ENCODE measurements around the gene XYLT1.
A peak's percentile ranks its signal among the peaks of the same experiment; 100 is the strongest.

The XYLT1 gene

DNA sequence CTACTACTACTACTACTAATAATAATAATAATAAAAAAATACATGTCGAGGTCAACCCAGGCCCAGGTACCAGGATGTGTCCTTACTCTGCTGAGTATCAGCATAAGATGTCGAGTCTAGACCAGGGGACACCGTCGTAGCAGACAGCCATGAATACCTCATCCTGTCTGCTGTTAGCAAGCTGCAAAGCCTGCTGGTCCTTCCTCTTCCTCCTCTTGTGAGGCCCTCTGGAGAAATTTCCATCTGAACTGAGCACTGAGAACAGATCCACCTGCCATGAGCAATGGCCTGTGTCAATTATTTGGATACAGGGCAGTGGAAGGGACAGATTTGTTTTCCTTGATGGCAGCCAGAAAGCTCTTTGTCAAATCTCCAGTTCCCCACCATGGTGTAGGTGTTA is 168.5 kb downstream of the XYLT1 start:
- H3K36me3 Mint-ChIP-seq (ENCODE audit: low read depth), result peaks cover 10% of the 10 kb centered on the region
- no peak for DNase-seq (ENCODE audit: low spot score)
- no peak overlapping the region for H3K27ac Mint-ChIP-seq
- H3K9me3 Mint-ChIP-seq, result no peaks in the 10 kb centered on the region
- peaks cover 32% of the 10 kb centered on the region for H3K4me1 Mint-ChIP-seq (ENCODE audit: low read depth)
- H3K4me3 Mint-ChIP-seq, result peak overlapping the region; percentile 6
- no peaks in the 10 kb centered on the region for H3K27me3 Mint-ChIP-seq (ENCODE audit: low read depth)

DNA sequence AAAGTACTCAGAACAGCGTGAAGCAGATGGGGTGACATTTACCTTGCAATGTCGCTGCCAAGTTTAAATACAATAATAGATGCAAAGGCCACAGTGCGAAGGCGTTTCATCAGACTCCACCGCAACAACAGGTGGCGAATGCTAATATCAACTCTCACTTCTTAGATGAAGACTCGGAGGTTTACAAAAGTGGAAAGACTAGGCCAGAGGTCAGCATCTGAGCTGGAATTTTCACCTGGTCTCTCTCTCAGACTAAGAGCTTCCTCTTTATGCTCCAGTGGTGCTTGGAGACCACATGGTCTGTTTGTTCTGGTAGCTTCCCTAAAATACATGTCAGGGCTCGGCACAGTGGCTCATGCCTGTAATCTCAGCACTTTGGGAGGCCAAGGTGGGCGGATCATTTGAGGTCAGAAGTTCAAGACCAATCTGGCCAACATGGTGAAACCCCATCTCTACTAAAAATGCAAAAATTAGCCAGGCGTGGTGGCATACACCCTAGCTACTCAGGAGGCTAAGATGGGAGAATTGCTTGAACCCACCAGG is 169.1 kb downstream of the XYLT1 start:
- DNase-seq (ENCODE audit: low spot score), result no peak
- H3K27ac Mint-ChIP-seq, result peak overlapping the region; percentile 20
- H3K27me3 Mint-ChIP-seq (ENCODE audit: low read depth), result no peaks in the 10 kb centered on the region
- peaks cover 32% of the 10 kb centered on the region for H3K4me1 Mint-ChIP-seq (ENCODE audit: low read depth)
- H3K4me3 Mint-ChIP-seq, result no peak overlapping the region
- no peaks in the 10 kb centered on the region for H3K9me3 Mint-ChIP-seq
- peaks cover 10% of the 10 kb centered on the region for H3K36me3 Mint-ChIP-seq (ENCODE audit: low read depth)

DNA sequence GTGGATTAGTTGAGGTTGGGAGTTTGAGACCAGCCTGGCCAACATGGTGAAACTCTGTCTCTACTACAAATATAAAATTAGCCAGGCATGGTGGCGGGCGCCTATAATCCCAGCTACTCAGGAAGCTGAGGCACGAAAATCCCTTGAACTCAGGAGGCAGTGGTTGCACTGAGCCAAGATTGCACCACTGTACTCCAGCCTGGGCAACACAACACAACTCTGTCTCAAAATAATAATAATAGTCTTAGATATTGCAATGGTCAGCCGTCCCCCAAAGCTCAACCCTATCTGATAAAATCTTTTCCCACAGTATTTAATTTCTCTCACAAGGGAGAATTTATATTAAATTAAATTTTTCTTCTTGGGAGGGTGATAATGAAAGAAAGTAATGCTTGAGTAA is 169.6 kb downstream of the XYLT1 start:
- no peak overlapping the region for H3K27ac Mint-ChIP-seq
- no peak for DNase-seq (ENCODE audit: low spot score)
- peaks cover 10% of the 10 kb centered on the region for H3K36me3 Mint-ChIP-seq (ENCODE audit: low read depth)
- H3K27me3 Mint-ChIP-seq (ENCODE audit: low read depth), result no peaks in the 10 kb centered on the region
- no peaks in the 10 kb centered on the region for H3K9me3 Mint-ChIP-seq
- peaks cover 32% of the 10 kb centered on the region for H3K4me1 Mint-ChIP-seq (ENCODE audit: low read depth)
- no peak overlapping the region for H3K4me3 Mint-ChIP-seq

DNA sequence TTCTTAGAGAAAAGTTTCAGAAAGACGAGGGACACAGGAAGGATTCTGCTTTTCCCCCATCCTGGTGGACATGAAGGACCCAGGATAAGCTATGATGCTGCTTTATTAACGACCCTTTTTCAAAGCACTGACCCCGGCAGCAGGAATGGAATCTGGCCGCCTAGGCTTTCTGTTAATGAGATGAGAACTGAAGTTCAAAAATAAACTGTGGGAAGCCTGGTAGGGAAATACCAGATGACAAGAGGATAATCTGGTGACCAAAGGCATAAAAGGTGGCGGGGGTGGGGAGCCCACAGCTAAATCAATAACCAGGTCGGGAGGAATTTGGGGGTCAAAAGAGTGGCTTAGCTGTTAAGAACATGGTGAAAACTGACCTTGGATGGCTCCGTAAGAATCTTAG is 171.0 kb downstream of the XYLT1 start:
- Mint-ChIP-seq H3K4me1 (ENCODE audit: low read depth) (peaks cover 26% of the 10 kb centered on the region), H3K36me3 (ENCODE audit: low read depth) (peaks cover 7% of the 10 kb centered on the region), H3K27me3 (ENCODE audit: low read depth) (no peaks in the 10 kb centered on the region), H3K4me3 (no peak overlapping the region), H3K27ac (no peak overlapping the region), H3K9me3 (no peaks in the 10 kb centered on the region)
- DNase-seq (ENCODE audit: low spot score), result no peak

DNA sequence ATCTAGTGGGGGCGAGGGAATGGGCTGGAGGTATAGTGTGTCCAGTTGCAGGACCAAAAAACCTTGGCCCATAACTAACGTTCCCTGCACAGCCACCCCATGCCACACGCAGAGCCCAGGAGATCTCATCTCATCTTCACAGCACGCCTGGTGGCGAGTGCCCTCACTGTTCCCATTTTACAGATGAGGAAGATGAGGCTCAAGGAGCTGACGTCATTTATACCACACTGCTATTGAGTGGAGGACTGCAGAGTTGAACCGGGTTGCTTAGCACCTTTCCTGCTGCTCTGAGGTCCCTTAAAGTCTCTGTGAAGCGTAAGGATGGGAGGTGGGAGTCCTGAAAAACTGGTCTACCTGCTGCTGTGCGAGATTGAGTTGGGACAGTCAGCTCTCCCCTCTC is 172.5 kb downstream of the XYLT1 start:
- H3K4me3 Mint-ChIP-seq, result no peak overlapping the region
- no peaks in the 10 kb centered on the region for H3K9me3 Mint-ChIP-seq
- no peaks in the 10 kb centered on the region for H3K27me3 Mint-ChIP-seq (ENCODE audit: low read depth)
- H3K27ac Mint-ChIP-seq, result no peak overlapping the region
- DNase-seq (ENCODE audit: low spot score), result no peak
- peaks cover 2% of the 10 kb centered on the region for H3K36me3 Mint-ChIP-seq (ENCODE audit: low read depth)
- H3K4me1 Mint-ChIP-seq (ENCODE audit: low read depth), result peaks cover 20% of the 10 kb centered on the region

DNA sequence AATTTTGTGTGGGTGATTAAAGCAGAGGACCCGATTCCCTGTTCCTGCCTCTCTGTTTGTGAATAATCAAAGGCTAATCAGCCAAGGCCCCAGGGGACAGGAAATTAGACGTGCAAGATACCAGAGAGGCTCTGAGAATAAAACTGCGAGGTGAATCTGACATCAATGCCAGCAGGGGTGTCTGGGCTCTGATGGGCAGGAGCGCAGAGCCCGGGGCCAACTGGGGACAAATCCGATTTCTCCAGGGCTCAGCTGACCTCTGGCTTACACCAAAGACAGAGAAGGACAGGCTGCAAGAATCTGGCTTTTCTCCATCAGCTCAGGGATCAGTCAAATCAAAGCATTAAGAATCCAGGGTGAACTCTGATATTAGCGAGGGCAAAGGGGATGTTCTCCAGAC is 174.3 kb downstream of the XYLT1 start:
- Mint-ChIP-seq H3K27me3 (ENCODE audit: low read depth) (no peaks in the 10 kb centered on the region), H3K4me1 (ENCODE audit: low read depth) (peaks cover 6% of the 10 kb centered on the region), H3K4me3 (no peak overlapping the region), H3K27ac (no peak overlapping the region), H3K9me3 (no peaks in the 10 kb centered on the region), H3K36me3 (ENCODE audit: low read depth) (peaks cover 4% of the 10 kb centered on the region)
- DNase-seq (ENCODE audit: low spot score), result no peak

DNA sequence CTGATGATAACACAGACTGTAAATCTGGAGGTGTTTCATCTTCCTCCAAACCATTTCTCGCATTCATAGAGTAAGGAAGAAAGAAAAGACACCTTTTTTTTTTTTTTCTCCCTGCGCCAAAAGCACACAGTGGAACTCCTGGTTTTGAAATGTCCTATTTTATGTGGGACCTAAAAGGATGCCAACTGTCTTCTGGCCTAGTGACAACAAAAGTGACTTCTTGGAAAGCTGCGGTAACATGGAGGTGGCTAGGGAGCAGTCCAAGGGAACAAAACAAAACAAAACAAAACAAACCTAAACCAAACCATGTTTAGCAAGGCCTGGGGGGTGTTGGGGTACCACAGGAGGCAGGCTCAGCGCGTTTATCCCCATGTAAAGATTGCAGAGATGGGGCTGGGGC is 174.8 kb downstream of the XYLT1 start:
- Mint-ChIP-seq H3K27ac (no peak overlapping the region), H3K27me3 (ENCODE audit: low read depth) (no peaks in the 10 kb centered on the region), H3K9me3 (no peaks in the 10 kb centered on the region), H3K4me3 (no peak overlapping the region), H3K36me3 (ENCODE audit: low read depth) (peaks cover 4% of the 10 kb centered on the region), H3K4me1 (ENCODE audit: low read depth) (peaks cover 6% of the 10 kb centered on the region)
- no peak for DNase-seq (ENCODE audit: low spot score)

DNA sequence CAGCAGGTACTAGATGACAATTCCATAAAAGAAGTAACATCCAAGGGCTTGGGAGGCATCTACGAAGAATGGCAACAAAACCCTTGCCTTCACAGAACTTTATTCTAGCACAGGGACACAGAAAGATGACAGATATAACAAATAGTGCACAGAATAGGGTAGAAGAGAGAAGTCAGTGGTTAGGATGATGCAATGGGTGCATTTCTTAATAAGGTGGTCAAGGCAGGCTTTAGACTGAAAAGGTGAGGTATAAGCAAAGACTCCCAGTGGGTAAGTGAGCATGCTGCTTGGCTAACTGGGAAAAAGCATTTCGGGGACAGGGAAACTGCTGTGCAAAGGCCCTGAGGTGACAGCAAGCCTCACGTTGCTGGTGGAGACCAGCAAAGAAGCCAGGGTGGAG is 175.9 kb downstream of the XYLT1 start:
- no peaks in the 10 kb centered on the region for H3K27me3 Mint-ChIP-seq (ENCODE audit: low read depth)
- H3K36me3 Mint-ChIP-seq (ENCODE audit: low read depth), result peaks cover 4% of the 10 kb centered on the region
- no peak overlapping the region for H3K4me3 Mint-ChIP-seq
- no peak overlapping the region for H3K27ac Mint-ChIP-seq
- peaks cover 6% of the 10 kb centered on the region for H3K4me1 Mint-ChIP-seq (ENCODE audit: low read depth)
- no peak for DNase-seq (ENCODE audit: low spot score)
- no peaks in the 10 kb centered on the region for H3K9me3 Mint-ChIP-seq

DNA sequence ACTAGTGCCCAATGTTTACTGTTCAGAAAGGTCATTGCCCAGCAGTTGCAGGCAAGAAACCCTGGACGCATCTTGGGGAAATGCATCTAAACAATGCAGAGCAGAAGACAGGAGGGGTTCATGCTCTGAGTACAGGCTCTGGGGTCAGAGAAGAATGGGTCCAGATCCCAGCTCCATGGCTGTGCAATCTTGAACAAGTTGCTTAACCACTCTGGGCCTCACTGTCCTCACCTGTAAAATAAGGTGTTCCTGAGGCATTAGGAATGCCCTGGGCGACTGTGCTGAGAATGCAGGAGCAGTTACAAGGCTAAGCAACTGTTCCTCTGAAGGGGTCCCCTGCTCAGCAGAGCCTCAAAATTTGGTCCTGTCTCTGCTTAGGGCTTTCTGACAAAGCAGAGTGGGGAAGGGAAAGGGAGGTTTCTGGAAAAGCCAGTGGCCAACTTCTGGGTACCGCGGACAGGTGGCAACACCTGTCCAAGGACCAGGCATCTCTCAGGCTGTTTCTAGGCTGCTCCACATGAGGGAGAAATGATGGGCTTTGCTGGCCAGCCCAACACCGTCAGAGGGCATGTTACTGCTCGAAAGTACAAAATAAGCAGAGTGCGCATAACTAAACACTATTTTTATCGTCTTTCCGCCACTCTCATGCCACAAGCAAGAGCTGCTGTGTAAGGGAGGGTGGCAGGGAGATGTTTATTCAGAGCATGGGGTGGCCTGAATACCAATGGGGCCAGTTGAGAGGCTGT is 176.8 kb downstream of the XYLT1 start:
- H3K4me1 Mint-ChIP-seq (ENCODE audit: low read depth), result peaks cover 8% of the 10 kb centered on the region
- no peak overlapping the region for H3K27ac Mint-ChIP-seq
- peaks cover 10% of the 10 kb centered on the region for H3K36me3 Mint-ChIP-seq (ENCODE audit: low read depth)

DNA sequence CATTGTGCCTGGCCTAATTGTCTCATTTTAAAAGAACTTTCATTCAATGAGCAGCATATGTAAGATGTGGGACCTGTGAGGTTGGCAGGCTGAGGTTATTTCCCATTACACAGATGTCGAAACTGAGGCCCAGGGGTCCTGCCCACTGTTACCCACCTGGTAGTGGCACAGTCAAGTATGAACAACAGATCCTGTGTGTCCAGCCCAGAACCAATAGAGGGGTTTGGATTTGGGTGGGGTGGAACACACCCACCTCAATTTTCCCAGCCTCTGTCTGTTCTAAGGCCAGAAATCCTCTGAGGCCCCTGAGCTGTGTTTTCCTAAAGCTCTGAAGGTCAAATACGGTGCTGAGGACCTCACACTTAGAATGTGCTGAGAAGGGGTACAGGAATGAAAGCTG is 179.5 kb downstream of the XYLT1 start:
- H3K27ac Mint-ChIP-seq, result no peak overlapping the region

More for the DNA sequence above, 176.8 kb downstream of the XYLT1 start:
- Mint-ChIP-seq H3K9me3 (no peaks in the 10 kb centered on the region), H3K4me3 (no peak overlapping the region), H3K27me3 (ENCODE audit: low read depth) (no peaks in the 10 kb centered on the region)
- DNase-seq (ENCODE audit: low spot score), result no peak

DNA sequence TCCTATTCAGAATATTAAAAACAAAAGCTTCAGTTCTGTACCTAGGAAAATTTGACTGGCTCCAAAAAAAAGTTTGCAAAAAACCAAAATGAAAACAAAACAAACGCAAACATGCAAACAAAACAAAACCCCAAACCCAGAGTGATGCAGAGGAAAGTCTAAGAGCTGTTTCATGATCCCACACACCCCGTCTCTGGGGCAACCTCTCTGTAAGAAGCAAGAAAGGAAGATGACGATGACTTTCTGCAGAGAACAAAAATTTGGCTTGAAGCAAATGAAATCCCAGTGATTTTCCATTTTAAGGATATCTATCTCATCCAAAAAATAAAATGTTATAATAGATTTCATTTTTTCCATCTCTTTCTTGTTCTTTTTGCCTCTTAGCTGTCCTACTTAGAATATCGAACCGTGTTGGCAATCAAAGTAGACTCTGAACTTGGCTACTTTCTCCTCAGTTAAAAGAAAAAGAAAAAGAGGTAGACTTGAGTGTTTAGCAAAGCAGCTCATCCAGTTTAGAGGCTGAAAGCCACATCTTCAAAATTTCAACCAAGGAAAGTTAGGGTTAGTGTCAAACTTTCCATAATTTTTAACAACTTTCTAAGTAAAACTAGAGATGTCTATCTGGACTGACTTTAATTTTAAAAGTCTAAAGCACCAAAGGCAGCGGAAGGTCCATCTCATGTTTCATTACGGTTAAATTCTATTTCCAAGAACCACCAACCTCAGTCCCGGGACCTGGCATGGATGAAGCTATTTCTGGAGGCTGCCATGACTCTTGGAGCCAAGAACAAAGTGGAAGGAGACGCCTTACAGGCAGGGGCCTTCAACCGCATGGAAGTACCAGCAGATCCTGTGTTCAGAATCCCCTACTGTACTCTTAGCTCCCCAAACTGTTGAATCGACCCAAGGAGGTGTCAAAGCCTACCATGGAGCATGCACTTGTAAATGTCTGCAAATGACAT is 180.8 kb downstream of the XYLT1 start:
- no peak for DNase-seq (ENCODE audit: low spot score)
- Mint-ChIP-seq H3K4me1 (ENCODE audit: low read depth) (peaks cover 6% of the 10 kb centered on the region), H3K9me3 (no peaks in the 10 kb centered on the region), H3K4me3 (no peak overlapping the region), H3K27ac (no peak overlapping the region), H3K36me3 (ENCODE audit: low read depth) (peaks cover 10% of the 10 kb centered on the region), H3K27me3 (ENCODE audit: low read depth) (no peaks in the 10 kb centered on the region)

More for the DNA sequence above, 179.5 kb downstream of the XYLT1 start:
- Mint-ChIP-seq H3K9me3 (no peaks in the 10 kb centered on the region), H3K27me3 (ENCODE audit: low read depth) (no peaks in the 10 kb centered on the region), H3K4me1 (ENCODE audit: low read depth) (peaks cover 8% of the 10 kb centered on the region), H3K36me3 (ENCODE audit: low read depth) (peaks cover 10% of the 10 kb centered on the region), H3K4me3 (no peak overlapping the region)
- no peak for DNase-seq (ENCODE audit: low spot score)

DNA sequence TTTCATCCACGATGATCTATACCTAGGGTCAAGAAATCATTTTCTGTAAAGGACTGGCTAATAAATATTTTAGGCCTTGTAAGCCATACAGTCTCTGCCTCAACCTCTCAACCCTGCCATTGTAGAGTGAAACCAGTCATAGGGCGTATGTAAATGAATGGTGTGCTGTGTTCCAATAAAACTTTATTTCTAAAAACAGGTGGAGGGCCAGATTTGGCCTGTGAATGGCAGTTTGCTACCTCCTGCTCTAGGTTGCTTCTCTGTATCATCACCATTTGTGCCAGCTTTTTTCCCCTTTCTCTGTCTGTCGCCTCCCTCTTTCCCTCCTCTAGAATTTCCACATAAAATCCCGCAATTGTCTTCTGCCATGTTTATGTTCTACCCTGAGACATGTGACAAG is 181.7 kb downstream of the XYLT1 start:
- DNase-seq (ENCODE audit: low spot score), result no peak
- H3K4me1 Mint-ChIP-seq (ENCODE audit: low read depth), result peaks cover 2% of the 10 kb centered on the region
- H3K27ac Mint-ChIP-seq, result no peak overlapping the region
- no peak overlapping the region for H3K4me3 Mint-ChIP-seq
- no peaks in the 10 kb centered on the region for H3K27me3 Mint-ChIP-seq (ENCODE audit: low read depth)
- H3K36me3 Mint-ChIP-seq (ENCODE audit: low read depth), result peaks cover 10% of the 10 kb centered on the region
- H3K9me3 Mint-ChIP-seq, result no peaks in the 10 kb centered on the region

DNA sequence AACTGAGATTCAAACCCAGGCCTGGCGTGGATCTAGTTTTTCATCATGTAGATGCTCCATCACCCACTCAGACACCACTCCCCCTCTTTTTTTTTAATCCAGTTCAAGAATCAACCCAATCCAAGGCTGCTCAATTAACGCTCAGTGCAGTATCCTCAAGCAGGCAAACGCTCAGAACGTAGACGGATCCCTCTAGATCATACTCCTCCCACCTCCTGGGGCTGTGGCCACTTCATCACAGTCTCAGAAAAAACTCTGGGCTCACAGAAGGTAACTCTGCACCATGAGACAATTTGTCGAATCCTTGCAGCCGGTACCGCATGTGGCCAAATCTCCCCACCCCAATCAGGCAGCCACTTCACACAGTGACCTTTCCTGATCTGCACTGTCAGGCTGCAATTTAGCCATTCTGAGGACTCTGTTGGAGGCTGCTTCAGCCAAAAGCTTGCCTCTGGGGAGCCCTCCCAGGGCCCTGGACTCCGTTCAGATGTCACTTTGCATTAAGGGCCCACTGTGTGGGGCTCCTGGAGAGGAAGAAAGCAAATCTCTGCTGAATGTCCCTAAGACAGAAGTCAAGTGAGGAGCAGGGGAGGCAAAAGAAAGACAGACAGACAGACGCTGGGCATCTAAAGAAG is 183.5 kb downstream of the XYLT1 start:
- no peak for DNase-seq (ENCODE audit: low spot score)
- no peaks in the 10 kb centered on the region for H3K27me3 Mint-ChIP-seq (ENCODE audit: low read depth)
- H3K27ac Mint-ChIP-seq, result no peak overlapping the region
- H3K36me3 Mint-ChIP-seq (ENCODE audit: low read depth), result peaks cover 9% of the 10 kb centered on the region
- no peaks in the 10 kb centered on the region for H3K9me3 Mint-ChIP-seq
- H3K4me3 Mint-ChIP-seq, result no peak overlapping the region
- peaks cover 5% of the 10 kb centered on the region for H3K4me1 Mint-ChIP-seq (ENCODE audit: low read depth)

DNA sequence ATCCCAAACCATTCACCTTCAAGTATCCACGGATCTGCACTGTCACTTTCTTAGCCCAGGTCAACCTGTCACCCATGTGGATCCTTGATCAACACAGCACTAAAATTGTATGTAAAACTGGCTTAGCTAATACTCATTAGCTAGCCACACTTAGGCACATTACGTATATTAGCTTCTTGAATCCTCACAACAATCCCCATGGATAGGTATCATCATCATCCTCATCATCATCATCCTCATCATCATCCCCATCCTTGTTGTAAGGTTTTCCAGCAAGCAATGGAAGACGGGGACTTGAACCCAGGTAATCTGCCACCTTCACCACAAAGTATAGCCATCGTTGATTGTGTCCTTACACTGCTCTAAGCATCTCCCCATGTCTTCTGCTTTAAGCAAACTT is 184.3 kb downstream of the XYLT1 start:
- H3K4me1 Mint-ChIP-seq (ENCODE audit: low read depth), result peaks cover 6% of the 10 kb centered on the region
- H3K27me3 Mint-ChIP-seq (ENCODE audit: low read depth), result no peaks in the 10 kb centered on the region
- DNase-seq (ENCODE audit: low spot score), result no peak
- H3K27ac Mint-ChIP-seq, result no peak overlapping the region
- no peak overlapping the region for H3K4me3 Mint-ChIP-seq
- H3K36me3 Mint-ChIP-seq (ENCODE audit: low read depth), result peaks cover 6% of the 10 kb centered on the region
- H3K9me3 Mint-ChIP-seq, result no peaks in the 10 kb centered on the region

Measured in T-helper 2 cell treated with Interferon-gamma antibody and Interleukin-4, amounts not matched to agents 5 μg/mL and 100 μg/mL, for 36 hours (primary cell).